Caco-2 (cell line): ENCODE results near the gene EVA1B. TPM values are rescaled to one million over a fixed set of nuclear protein-coding genes. Genes with fewer than 3 reads are reported as not detected.

Experiments
- BruUV-seq: library from RNA; stranded (reverse); fragments of 400-500 nt; replicated peaks from 2 replicates; lab custom pipeline; 2021; lab: Mats Ljungman, UMichigan
- CTCF ChIA-PET: fragments of 300-600 bp; sonication (Branson Sonifier 250); formaldehyde crosslinking; loops from one replicate; lab custom pipeline; 2022; ENCODE audit warnings: antibody characterized with exemption; lab: Charles Lee
- POLR2A ChIA-PET: fragments of 300-600 bp; sonication (Branson Sonifier 250); formaldehyde crosslinking; loops from one replicate; lab custom pipeline; 2022; ENCODE audit warnings: antibody characterized with exemption; lab: Charles Lee
- DNase-seq, 2 experiments: peaks; one replicate each; pipeline versions ENCODE4 v3.0.0 to v3.0.0-alpha.2; 2020 to 2022
- H3K27me3 ChIP-seq: replicated peaks from 2 replicates; pipeline ENCODE4 v1.6.0; 2011; ENCODE audit warnings: low read length; ENCODE audit not compliant: control insufficient read depth, insufficient read depth
- H3K36me3 ChIP-seq: 2 replicates; pipeline ENCODE4 v1.5.1; 2011; ENCODE audit warnings: low read length; ENCODE audit not compliant: control insufficient read depth, insufficient read depth
- H3K4me1 ChIP-seq: fragments of 250-450 bp; sonication (Bioruptor Pico); 2 replicates; pipeline ENCODE4 v1.5.1; 2020; ENCODE audit warnings: mild to moderate bottlenecking
- H3K4me3 ChIP-seq: 2 replicates; pipeline ENCODE4 v1.5.1; 2011; ENCODE audit warnings: low read depth, mild to moderate bottlenecking, control low read depth, low read length
- H3K9me3 ChIP-seq: fragments of 250-450 bp; sonication (Bioruptor Pico); 2 replicates; pipeline ENCODE4 v1.5.1; 2020; ENCODE audit warnings: mild to moderate bottlenecking, moderate library complexity
- H3K27ac Mint-ChIP-seq: one replicate; pipeline ENCODE4 v1.8.0; 2022; ENCODE audit warnings: mixed read lengths; ENCODE audit not compliant: unreplicated experiment
- H3K27me3 Mint-ChIP-seq: one replicate; pipeline ENCODE4 v1.8.0; 2022; ENCODE audit warnings: mixed read lengths; ENCODE audit not compliant: insufficient read depth, unreplicated experiment
- H3K36me3 Mint-ChIP-seq: one replicate; pipeline ENCODE4 v1.8.0; 2022; ENCODE audit warnings: mild to moderate bottlenecking, mixed read lengths; ENCODE audit not compliant: insufficient read depth, unreplicated experiment
- H3K4me1 Mint-ChIP-seq: one replicate; pipeline ENCODE4 v1.8.0; 2022; ENCODE audit warnings: low read depth, mixed read lengths; ENCODE audit not compliant: unreplicated experiment
- H3K4me3 Mint-ChIP-seq: one replicate; pipeline ENCODE4 v1.8.0; 2022; ENCODE audit warnings: mild to moderate bottlenecking, moderate library complexity, mixed read lengths; ENCODE audit not compliant: unreplicated experiment
- H3K9me3 Mint-ChIP-seq: one replicate; pipeline ENCODE4 v1.8.0; 2022; ENCODE audit warnings: mixed read lengths; ENCODE audit not compliant: unreplicated experiment
- CTCF ChIP-seq, 2 experiments: fragments of 200-600 bp in 1 of 2; IDR thresholded peaks; 1 replicate in 1 of 2; 2 replicates in 1 of 2; pipeline versions ENCODE4 v1.5.1 to v1.8.0; 2011 to 2022; ENCODE audit warnings: antibody characterized with exemption in 1 of 2, control low read depth in 1 of 2, inconsistent platforms in 1 of 2, low read depth in 1 of 2, low read length in 1 of 2, mild to moderate bottlenecking in 1 of 2, moderate library complexity in 1 of 2; ENCODE audit not compliant: insufficient read depth in 1 of 2, severe bottlenecking in 1 of 2, unreplicated experiment in 1 of 2
- intact Hi-C: fragments of 100-400 bp; cut with micrococcal nuclease; formaldehyde crosslinking; loops from one replicate; pipeline ENCODE4 v1.10.0; 2022; ENCODE audit not compliant: unreplicated experiment
- total RNA-seq: library from RNA; stranded (reverse); gene quantifications from 2 replicates; pipeline ENCODE4 v1.2.3, GENCODE V29; 2022

The EVA1B gene
- total RNA-seq, 1 experiment from 2014 or later = 4.1 TPM

- ChIA-PET POLR2A (no interaction called here), CTCF (no interaction called here)
- no peaks in the 10 kb centered on the region for H3K4me1 ChIP-seq
- DNase-seq = no peak
- no peaks in the 10 kb centered on the region for H3K27me3 Mint-ChIP-seq
- no TSS peak for BruUV-seq
- no peak for TF ChIP-seq CTCF (IDR thresholded peaks at IDR 0.05; ENCODE audit: insufficient read depth in 1 of 2, low read depth in 1 of 2, low read length in 1 of 2, severe bottlenecking in 1 of 2, unreplicated experiment in 1 of 2)
- H3K27me3 ChIP-seq = no peaks in the 10 kb centered on the region
- no peak overlapping the region for H3K4me3 ChIP-seq
- H3K36me3 ChIP-seq = peaks cover 1% of the 10 kb centered on the region; the same call in 1 of the 2 replicates
- no peak overlapping the region for H3K27ac Mint-ChIP-seq
- intact Hi-C loops = no loop called here
- H3K4me1 Mint-ChIP-seq = no peaks in the 10 kb centered on the region
- no peaks in the 10 kb centered on the region for H3K9me3 Mint-ChIP-seq
- H3K4me3 Mint-ChIP-seq = no peak overlapping the region
- H3K9me3 ChIP-seq = no peaks in the 10 kb centered on the region
- peaks cover 5% of the 10 kb centered on the region for H3K36me3 Mint-ChIP-seq
These were observed 31.0 kb upstream of the EVA1B start for GRCh38 chr1:36354486-36354885.

- DNase-seq = no peak
- H3K27me3 ChIP-seq = no peaks in the 10 kb centered on the region
- Mint-ChIP-seq H3K27me3 (no peaks in the 10 kb centered on the region), H3K9me3 (no peaks in the 10 kb centered on the region), H3K36me3 (peaks cover 5% of the 10 kb centered on the region), H3K4me3 (no peak overlapping the region), H3K27ac (no peak overlapping the region), H3K4me1 (no peaks in the 10 kb centered on the region)
- no peaks in the 10 kb centered on the region for H3K9me3 ChIP-seq
- intact Hi-C loops = no loop called here
- ChIA-PET CTCF (no interaction called here), POLR2A (no interaction called here)
- H3K4me3 ChIP-seq = no peak overlapping the region
- TF ChIP-seq CTCF (IDR thresholded peaks at IDR 0.05; ENCODE audit: insufficient read depth in 1 of 2, low read depth in 1 of 2, low read length in 1 of 2, severe bottlenecking in 1 of 2, unreplicated experiment in 1 of 2) = no peak
- no peaks in the 10 kb centered on the region for H3K4me1 ChIP-seq
- BruUV-seq = no TSS peak
- 0 out of 2 replicates have a peak, but pooled peaks cover 1% of the 10 kb centered on the region for H3K36me3 ChIP-seq
These were observed 29.7 kb upstream of the EVA1B start for GRCh38 chr1:36352910-36353878.

GRCh38 chr1:36352125-36352909, 28.9 kb upstream of the EVA1B start:
- no peaks in the 10 kb centered on the region for H3K4me1 Mint-ChIP-seq
- H3K27me3 Mint-ChIP-seq = no peaks in the 10 kb centered on the region
- no peak overlapping the region for H3K27ac Mint-ChIP-seq
- peaks cover 11% of the 10 kb centered on the region for H3K36me3 Mint-ChIP-seq
- no peaks in the 10 kb centered on the region for H3K9me3 ChIP-seq
- H3K27me3 ChIP-seq = no peaks in the 10 kb centered on the region
- no TSS peak for BruUV-seq
- H3K36me3 ChIP-seq = 0 out of 2 replicates have a peak, but pooled peaks cover 1% of the 10 kb centered on the region
- no peak overlapping the region for H3K4me3 Mint-ChIP-seq
- DNase-seq = no peak
- POLR2A ChIA-PET = no interaction called here
- intact Hi-C loops = no loop called here
- no peaks in the 10 kb centered on the region for H3K4me1 ChIP-seq
- no peak for TF ChIP-seq CTCF (IDR thresholded peaks at IDR 0.05; ENCODE audit: insufficient read depth in 1 of 2, low read depth in 1 of 2, low read length in 1 of 2, severe bottlenecking in 1 of 2, unreplicated experiment in 1 of 2)
- CTCF ChIA-PET = no interaction called here
- no peak overlapping the region for H3K4me3 ChIP-seq
- H3K9me3 Mint-ChIP-seq = no peaks in the 10 kb centered on the region
